Pons (tissue), 1 donor: ENCODE measurements around the gene GABRB1.

Experiments used
- DNase-seq: peaks from one replicate; pipeline ENCODE4 v3.0.0-alpha.2; 2016; ENCODE audit warnings: low spot score

The GABRB1 gene

GRCh38 chr4:47471064-47471463 is 439.7 kb downstream of the GABRB1 start:
- DNase-seq = no peak

- no peak for DNase-seq
These were observed 440.2 kb downstream of the GABRB1 start for GRCh38 chr4:47471591-47471990.

- DNase-seq = no peak
These were observed 441.9 kb downstream of the GABRB1 start for GRCh38 chr4:47473141-47473750.

GRCh38 chr4:47474799-47475198 is 443.4 kb downstream of the GABRB1 start:
- no peak for DNase-seq

- DNase-seq = no peak
These were observed 444.0 kb downstream of the GABRB1 start for GRCh38 chr4:47475411-47475810.
